WTC11 (cell line): ENCODE results near the gene TRAIP.

ENCODE experiments used
- ESRRA ChIP-seq: sonication (generic); formaldehyde crosslinking; IDR thresholded peaks from 2 replicates; pipeline ENCODE4 v1.8.1; 2022; ENCODE audit warnings: mild to moderate bottlenecking, missing genetic modification reagents, borderline replicate concordance
- JUN ChIP-seq: sonication (generic); formaldehyde crosslinking; IDR thresholded peaks from 2 replicates; pipeline ENCODE4 v1.8.0; 2023; ENCODE audit warnings: mild to moderate bottlenecking, missing genetic modification reagents
- TF ChIP-seq, protein P1 (sequence below): fragments of 200-600 bp; IDR thresholded peaks from 2 replicates; pipeline ENCODE4 v1.8.0; 2022; ENCODE audit warnings: antibody characterized with exemption

- TF ChIP-seq JUN (no peak), ESRRA (CRISPR knock-in tag) (no peak)
- TF ChIP-seq, protein P1, sequence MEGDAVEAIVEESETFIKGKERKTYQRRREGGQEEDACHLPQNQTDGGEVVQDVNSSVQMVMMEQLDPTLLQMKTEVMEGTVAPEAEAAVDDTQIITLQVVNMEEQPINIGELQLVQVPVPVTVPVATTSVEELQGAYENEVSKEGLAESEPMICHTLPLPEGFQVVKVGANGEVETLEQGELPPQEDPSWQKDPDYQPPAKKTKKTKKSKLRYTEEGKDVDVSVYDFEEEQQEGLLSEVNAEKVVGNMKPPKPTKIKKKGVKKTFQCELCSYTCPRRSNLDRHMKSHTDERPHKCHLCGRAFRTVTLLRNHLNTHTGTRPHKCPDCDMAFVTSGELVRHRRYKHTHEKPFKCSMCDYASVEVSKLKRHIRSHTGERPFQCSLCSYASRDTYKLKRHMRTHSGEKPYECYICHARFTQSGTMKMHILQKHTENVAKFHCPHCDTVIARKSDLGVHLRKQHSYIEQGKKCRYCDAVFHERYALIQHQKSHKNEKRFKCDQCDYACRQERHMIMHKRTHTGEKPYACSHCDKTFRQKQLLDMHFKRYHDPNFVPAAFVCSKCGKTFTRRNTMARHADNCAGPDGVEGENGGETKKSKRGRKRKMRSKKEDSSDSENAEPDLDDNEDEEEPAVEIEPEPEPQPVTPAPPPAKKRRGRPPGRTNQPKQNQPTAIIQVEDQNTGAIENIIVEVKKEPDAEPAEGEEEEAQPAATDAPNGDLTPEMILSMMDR = no peak
These were observed 20.2 kb upstream of the TRAIP start for GRCh38 chr3:49876567-49876966.
